GM10266 (cell line): ENCODE results near the gene STX10.
A peak's percentile ranks its signal among the peaks of the same experiment; 100 is the strongest.

Source experiments
- DNase-seq: peaks from one replicate; pipeline ENCODE4 v3.0.0; 2012; ENCODE audit errors: extremely low spot score
- CTCF ChIP-seq: IDR thresholded peaks from 2 replicates; pipeline ENCODE4 v1.5.1; 2012; ENCODE audit warnings: mild to moderate bottlenecking, low read depth; ENCODE audit not compliant: control insufficient read depth, insufficient read depth; ENCODE audit errors: missing control alignments

STX10 gene

DNA sequence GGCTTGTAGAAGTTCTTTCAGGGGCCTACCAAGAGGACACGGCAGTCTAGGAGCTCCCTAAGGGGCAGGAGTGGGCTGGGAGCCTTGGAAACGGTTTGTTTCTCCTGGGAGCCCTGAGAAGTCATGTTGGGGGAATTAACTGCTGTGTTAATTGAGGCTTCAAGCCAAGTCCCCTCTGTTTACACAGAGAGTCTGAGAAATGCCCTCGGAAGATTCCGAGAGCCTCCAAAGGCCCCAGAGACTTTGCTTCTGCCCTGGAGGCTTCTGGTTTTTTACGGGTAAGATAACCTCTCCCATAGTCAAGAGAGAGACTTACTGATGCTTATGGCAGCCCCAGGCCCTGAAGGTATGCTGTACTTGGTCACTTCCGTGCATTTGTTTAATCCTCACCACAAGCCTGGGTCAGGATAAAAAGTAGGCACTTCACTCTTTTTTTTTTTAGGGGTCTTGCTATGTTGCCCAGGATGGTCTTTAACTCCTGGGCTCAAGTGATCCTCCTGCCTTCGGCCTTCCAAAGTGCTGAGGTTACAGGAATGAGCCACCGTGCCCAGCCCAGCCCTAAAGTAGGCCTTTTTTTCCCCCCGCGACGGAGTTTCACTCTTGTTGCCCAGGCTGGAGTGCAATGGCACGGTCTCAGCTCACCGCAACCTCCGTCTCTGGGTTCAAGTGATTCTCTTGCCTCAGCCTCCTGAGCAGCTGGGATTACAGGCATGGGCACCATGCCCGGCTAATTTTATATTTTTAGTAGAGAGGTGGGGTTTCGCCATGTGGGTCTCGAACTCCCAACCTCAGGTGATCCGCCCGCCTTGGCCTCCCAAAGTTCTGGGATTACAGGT, 15.2 kb upstream of the STX10 start:
- no peak for DNase-seq
- no peak for TF ChIP-seq CTCF

- no peak for DNase-seq
- TF ChIP-seq CTCF: no peak
Observed at GRCh38 chr19:13164343-13165161, 14.4 kb upstream of the STX10 start.

DNA sequence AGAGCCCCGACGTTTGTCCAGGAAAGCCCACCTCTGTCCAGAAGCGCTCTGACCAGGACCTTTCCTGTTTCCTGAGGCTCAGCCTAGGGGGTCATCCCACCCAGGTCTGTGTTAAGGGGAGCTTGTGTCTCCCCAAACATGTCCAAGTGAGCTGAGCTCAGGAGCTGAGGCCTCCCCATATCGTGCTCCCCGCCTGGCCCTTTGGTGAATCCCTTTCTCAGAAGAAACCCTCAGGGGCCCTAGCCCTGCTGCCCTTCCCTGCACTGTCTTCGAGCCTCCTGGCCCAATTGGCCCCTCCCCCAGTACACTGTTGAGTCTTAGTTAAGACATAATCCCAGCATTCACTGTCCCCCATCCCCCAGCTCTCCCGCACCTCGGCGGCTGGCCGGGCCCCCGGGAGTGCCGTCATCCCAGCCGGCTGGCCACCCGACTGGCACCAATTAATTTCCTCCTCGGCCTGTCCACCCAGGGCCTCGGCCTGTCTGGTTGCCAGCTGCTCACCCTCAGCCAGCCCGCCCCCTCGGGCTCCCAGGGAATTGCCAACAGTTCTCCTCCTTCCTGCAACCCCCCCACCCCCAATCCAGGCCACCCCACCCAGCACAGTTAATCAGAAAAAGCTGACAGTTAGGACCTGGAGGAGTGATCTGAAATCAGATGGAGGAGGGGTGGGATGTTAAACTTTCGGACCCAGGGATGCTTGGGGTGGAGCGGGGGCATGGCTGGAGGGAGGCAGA, 13.6 kb upstream of the STX10 start:
- no peak for TF ChIP-seq CTCF
- DNase-seq: no peak

- no peak for TF ChIP-seq CTCF
- DNase-seq: peak; percentile 79
Observed at GRCh38 chr19:13162724-13163608, 12.8 kb upstream of the STX10 start.

DNA sequence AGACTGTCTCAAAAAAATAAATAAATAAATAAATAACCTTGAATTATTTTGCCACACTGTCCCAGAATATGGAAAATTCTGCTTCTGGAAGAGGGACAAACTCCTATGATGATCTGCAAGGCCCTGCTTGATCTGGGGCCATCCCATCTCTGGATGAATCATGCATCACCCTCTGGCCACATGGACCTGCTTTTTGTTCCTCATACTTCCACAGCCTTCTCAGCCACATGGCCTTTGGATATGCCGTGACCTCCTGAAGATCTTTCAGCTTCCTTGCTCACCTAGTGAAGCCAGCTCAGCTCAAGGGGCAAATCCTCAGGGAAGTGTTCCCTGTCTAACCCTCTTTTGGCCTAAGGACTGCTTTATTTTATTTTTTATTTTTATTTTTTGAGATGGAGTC, 10.4 kb upstream of the STX10 start:
- DNase-seq: no peak
- no peak for TF ChIP-seq CTCF

- no peak for TF ChIP-seq CTCF
- DNase-seq: no peak
Observed at GRCh38 chr19:13159713-13160112, 9.5 kb upstream of the STX10 start.
